Measurements from ENCODE around the gene EPHB3.

EPHB3 gene

GRCh38 chr3:184561913-184562877 is 610 bp downstream of the EPHB3 start:
- H3K27ac Mint-ChIP-seq (ENCODE audit: low read depth) = no peak overlapping the region
- H3K9me3 Mint-ChIP-seq = no peaks in the 10 kb centered on the region
- ATAC-seq (replicated peaks; ENCODE audit: extremely low read depth, poor library complexity, severe bottlenecking) (peak; percentile 19), DNase-seq (ENCODE audit: low spot score in 2 of 2) (no peak)
- peak overlapping the region; percentile 54 for H3K4me3 Mint-ChIP-seq
- H3K36me3 Mint-ChIP-seq (ENCODE audit: insufficient read depth) = no peaks in the 10 kb centered on the region
- peaks cover 84% of the 10 kb centered on the region for H3K27me3 Mint-ChIP-seq
- H3K4me1 Mint-ChIP-seq = peaks cover 12% of the 10 kb centered on the region

- Mint-ChIP-seq H3K27ac (ENCODE audit: low read depth) (no peak overlapping the region), H3K27me3 (peaks cover 84% of the 10 kb centered on the region), H3K9me3 (no peaks in the 10 kb centered on the region), H3K36me3 (ENCODE audit: insufficient read depth) (no peaks in the 10 kb centered on the region), H3K4me3 (no peak overlapping the region), H3K4me1 (peaks cover 12% of the 10 kb centered on the region)
- ATAC-seq (replicated peaks; ENCODE audit: extremely low read depth, poor library complexity, severe bottlenecking) (no peak), DNase-seq (ENCODE audit: low spot score in 2 of 2) (no peak)
Observed at GRCh38 chr3:184562878-184563560, 1.4 kb downstream of the EPHB3 start.

DNA sequence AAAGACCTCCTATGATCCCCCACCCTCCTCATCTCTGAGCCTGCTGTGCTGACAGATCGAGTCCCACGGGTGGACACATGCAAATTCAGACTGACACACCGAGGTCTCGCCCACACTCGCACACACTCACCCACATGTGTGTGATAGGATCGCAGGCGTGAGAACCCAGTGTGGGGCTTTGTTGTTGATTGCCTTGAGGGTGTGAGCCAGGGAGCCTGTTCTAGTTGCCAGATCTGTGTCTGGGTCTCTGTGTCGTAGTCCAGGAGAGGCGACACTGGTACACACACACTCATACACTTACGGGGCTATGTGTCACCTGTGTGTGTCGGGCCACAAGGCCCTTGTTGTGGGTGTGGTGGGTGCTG is 2.0 kb downstream of the EPHB3 start:
- H3K36me3 Mint-ChIP-seq (ENCODE audit: insufficient read depth) = no peaks in the 10 kb centered on the region
- DNase-seq (ENCODE audit: low spot score in 2 of 2) = no peak
- H3K27me3 Mint-ChIP-seq = peaks cover 84% of the 10 kb centered on the region
- H3K27ac Mint-ChIP-seq (ENCODE audit: low read depth) = no peak overlapping the region
- no peak for ATAC-seq (replicated peaks; ENCODE audit: extremely low read depth, poor library complexity, severe bottlenecking)
- H3K4me3 Mint-ChIP-seq = no peak overlapping the region
- H3K9me3 Mint-ChIP-seq = no peaks in the 10 kb centered on the region
- peaks cover 12% of the 10 kb centered on the region for H3K4me1 Mint-ChIP-seq

DNA sequence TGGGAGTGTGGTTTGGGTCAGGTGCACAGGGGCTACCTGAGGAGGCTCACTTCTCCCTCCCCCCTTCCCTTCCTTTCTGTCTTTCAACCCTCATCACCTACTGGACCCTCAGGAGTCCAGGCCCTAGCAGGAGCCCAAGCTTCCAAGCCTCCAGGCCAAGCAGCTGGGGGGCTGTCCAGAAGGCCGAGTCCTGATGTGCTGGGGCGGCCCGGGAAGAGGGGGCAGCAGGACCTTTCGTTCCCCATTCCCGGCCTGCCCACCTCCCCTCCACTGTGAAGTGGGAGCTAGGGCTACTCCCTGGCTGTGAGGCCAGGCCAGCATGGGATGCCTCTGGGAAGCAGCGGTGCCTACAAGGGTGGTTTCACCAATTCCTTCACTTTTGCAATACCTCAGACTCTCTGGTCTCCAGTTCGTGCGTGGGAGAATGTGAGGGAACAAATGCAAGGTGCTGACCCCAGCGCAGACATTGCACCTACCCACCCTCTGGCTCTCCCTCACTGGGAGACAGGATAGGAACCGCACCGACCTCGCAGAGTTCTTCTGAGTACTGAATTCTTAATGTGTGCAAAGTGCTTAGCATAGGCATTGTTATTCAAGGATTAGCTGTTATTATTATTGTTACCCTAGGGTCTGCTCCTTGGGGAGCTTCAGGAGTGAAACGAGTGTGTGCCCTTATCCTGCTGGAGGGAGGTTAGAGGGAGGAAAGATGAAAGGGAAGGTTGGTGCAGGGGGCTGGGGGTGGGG is 2.5 kb downstream of the EPHB3 start:
- Mint-ChIP-seq H3K27ac (ENCODE audit: low read depth) (no peak overlapping the region), H3K27me3 (peaks cover 81% of the 10 kb centered on the region), H3K4me3 (no peak overlapping the region), H3K36me3 (ENCODE audit: insufficient read depth) (no peaks in the 10 kb centered on the region), H3K9me3 (no peaks in the 10 kb centered on the region), H3K4me1 (peaks cover 12% of the 10 kb centered on the region)
- ATAC-seq (replicated peaks; ENCODE audit: extremely low read depth, poor library complexity, severe bottlenecking) = no peak
- no peak for DNase-seq (ENCODE audit: low spot score in 2 of 2)

DNA sequence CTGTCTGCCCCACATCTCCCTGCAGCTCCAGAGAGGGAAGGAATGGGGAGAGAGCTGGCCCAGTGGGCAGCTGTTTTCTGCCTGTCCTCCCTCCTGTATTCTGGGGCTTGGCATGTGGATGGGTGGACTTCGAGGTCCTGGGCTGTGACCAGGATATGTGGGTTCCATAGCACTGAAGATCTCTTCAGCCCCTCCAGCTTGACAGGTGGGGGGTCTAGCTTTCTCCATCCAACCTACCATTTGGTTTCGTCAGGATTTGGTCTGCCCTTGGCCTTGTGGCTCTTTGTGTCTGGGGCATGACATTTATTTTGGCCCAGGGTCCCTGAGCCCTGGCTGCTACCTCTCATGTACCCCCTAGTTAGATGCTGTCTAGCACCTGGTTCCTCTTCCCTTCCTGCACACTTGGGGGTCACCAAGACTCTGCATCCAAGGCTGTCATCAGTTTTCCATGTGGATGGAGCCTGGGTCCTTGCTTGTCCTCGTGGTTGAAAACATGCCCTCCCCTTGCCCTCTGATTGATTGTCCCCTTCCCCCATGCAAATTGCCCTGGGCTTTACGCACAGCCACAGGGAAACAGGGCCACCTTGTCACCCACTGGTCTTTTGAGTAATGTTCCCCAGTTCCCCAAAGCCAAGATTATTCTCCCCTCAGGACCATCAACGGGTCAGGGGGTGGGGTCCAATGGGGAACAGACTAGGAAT is 3.2 kb downstream of the EPHB3 start:
- Mint-ChIP-seq H3K4me3 (no peak overlapping the region), H3K27me3 (peaks cover 78% of the 10 kb centered on the region), H3K4me1 (peaks cover 12% of the 10 kb centered on the region), H3K36me3 (ENCODE audit: insufficient read depth) (no peaks in the 10 kb centered on the region), H3K9me3 (no peaks in the 10 kb centered on the region), H3K27ac (ENCODE audit: low read depth) (no peak overlapping the region)
- DNase-seq (ENCODE audit: low spot score in 2 of 2) = no peak
- ATAC-seq (replicated peaks; ENCODE audit: extremely low read depth, poor library complexity, severe bottlenecking) = no peak

DNA sequence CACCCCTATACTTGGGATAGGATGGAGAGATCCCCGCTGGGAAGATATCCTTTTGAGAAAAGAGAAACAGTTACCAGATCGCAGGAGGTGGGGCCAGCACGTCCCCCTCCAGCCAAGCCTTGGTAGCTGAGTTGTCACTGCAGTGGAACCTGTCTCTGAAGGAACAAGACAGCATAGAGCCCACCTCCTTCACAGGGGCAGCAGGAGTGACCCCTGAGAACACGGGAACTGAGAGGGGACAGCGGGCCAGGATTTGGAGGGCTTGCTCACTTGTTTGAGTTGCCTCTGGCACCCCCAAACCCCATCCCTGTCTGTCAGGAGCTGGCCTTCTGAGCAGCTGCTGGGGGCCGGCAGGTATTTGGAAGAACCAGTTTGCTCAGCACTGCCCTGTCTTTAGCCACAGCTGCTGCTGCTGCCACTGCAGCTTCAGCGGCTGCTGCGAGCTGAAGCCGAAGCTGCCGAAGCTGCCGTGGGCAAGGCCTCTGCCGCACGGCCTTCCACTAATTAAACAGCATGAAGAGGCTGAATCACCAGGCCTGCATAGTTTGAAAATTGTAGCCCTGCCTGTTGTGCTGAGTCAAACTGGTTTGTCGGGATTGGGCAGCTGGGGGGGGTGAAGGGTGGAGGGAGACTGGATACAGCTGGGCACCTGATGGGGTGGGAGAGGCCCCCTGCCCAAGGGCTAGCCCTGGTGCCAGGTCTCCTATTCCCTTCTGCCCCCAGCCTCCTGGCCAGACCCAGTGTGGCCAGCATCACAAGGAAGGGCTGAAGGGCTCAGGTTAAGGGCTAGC is 4.0 kb downstream of the EPHB3 start:
- no peaks in the 10 kb centered on the region for H3K36me3 Mint-ChIP-seq (ENCODE audit: insufficient read depth)
- H3K27ac Mint-ChIP-seq (ENCODE audit: low read depth) = no peak overlapping the region
- no peak overlapping the region for H3K4me3 Mint-ChIP-seq
- DNase-seq (ENCODE audit: low spot score in 2 of 2) (no peak), ATAC-seq (replicated peaks; ENCODE audit: extremely low read depth, poor library complexity, severe bottlenecking) (no peak)
- H3K9me3 Mint-ChIP-seq = no peaks in the 10 kb centered on the region
- peaks cover 9% of the 10 kb centered on the region for H3K4me1 Mint-ChIP-seq
- peaks cover 78% of the 10 kb centered on the region for H3K27me3 Mint-ChIP-seq

GRCh38 chr3:184566441-184567414 is 5.1 kb downstream of the EPHB3 start:
- Mint-ChIP-seq H3K36me3 (ENCODE audit: insufficient read depth) (no peaks in the 10 kb centered on the region), H3K4me1 (no peaks in the 10 kb centered on the region), H3K9me3 (no peaks in the 10 kb centered on the region), H3K27me3 (peaks cover 79% of the 10 kb centered on the region), H3K4me3 (no peak overlapping the region), H3K27ac (ENCODE audit: low read depth) (no peak overlapping the region)
- DNase-seq (ENCODE audit: low spot score in 2 of 2) (no peak), ATAC-seq (replicated peaks; ENCODE audit: extremely low read depth, poor library complexity, severe bottlenecking) (no peak)

GRCh38 chr3:184567946-184568559 is 6.5 kb downstream of the EPHB3 start:
- Mint-ChIP-seq H3K27me3 (peaks cover 93% of the 10 kb centered on the region), H3K4me3 (peak overlapping the region; percentile 46), H3K27ac (ENCODE audit: low read depth) (no peak overlapping the region)

DNA sequence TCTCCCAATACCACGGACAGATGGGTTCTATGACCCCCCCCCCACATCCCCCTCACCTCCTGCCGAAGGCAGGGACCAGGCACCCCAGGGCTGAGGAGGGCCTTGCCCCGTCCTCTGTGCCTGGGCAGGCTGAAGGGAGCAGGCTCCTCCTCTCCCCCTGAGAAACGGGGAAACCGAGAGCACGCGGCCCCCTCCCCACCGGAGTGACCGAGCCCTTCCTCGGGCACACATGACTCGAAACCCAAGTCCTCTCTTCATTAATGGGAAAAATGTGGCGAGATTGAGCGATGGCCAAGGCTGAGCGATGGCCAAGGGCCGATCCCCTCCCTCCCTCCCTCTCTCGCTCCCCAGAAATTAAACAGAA is 7.0 kb downstream of the EPHB3 start:
- Mint-ChIP-seq H3K36me3 (ENCODE audit: insufficient read depth) (no peaks in the 10 kb centered on the region), H3K27ac (ENCODE audit: low read depth) (no peak overlapping the region), H3K27me3 (peaks cover 93% of the 10 kb centered on the region), H3K4me3 (peak overlapping the region; percentile 46), H3K9me3 (no peaks in the 10 kb centered on the region), H3K4me1 (no peaks in the 10 kb centered on the region)
- ATAC-seq (replicated peaks; ENCODE audit: extremely low read depth, poor library complexity, severe bottlenecking) (no peak), DNase-seq (ENCODE audit: low spot score in 2 of 2) (no peak)

More at GRCh38 chr3:184567946-184568559, 6.5 kb downstream of the EPHB3 start:
- H3K9me3 Mint-ChIP-seq = no peaks in the 10 kb centered on the region
- H3K36me3 Mint-ChIP-seq (ENCODE audit: insufficient read depth) = no peaks in the 10 kb centered on the region
- DNase-seq (ENCODE audit: low spot score in 2 of 2) (no peak), ATAC-seq (replicated peaks; ENCODE audit: extremely low read depth, poor library complexity, severe bottlenecking) (no peak)
- H3K4me1 Mint-ChIP-seq = no peaks in the 10 kb centered on the region

- no peak for DNase-seq (ENCODE audit: low spot score in 2 of 2)
- no peaks in the 10 kb centered on the region for H3K9me3 Mint-ChIP-seq
- ATAC-seq (replicated peaks; ENCODE audit: extremely low read depth, poor library complexity, severe bottlenecking) = no peak
- peak overlapping the region; percentile 46 for H3K4me3 Mint-ChIP-seq
- no peaks in the 10 kb centered on the region for H3K4me1 Mint-ChIP-seq
- H3K27me3 Mint-ChIP-seq = peaks cover 88% of the 10 kb centered on the region
- no peak overlapping the region for H3K27ac Mint-ChIP-seq (ENCODE audit: low read depth)
- no peaks in the 10 kb centered on the region for H3K36me3 Mint-ChIP-seq (ENCODE audit: insufficient read depth)
Observed at GRCh38 chr3:184568924-184569829, 7.6 kb downstream of the EPHB3 start.
